Testis (tissue), 2 donors: ENCODE data around the gene ZNF490.

Experiments used
- POLR2A ChIP-seq: fragments of 450-650 bp; IDR thresholded peaks from one replicate; pipeline ENCODE4 v1.6.1; 2017; ENCODE audit warnings: antibody characterized with exemption, mild to moderate bottlenecking, moderate library complexity
- TF ChIP-seq, protein P1 (sequence below), 3 experiments: fragments of 450-650 bp in 2 of 3; fragments of 200-600 bp in 1 of 3; sonication (generic) in 1 of 3; IDR thresholded peaks; one replicate each; pipeline ENCODE4 v1.5.1; 2016 to 2019; ENCODE audit warnings: antibody characterized with exemption in 3 of 3, mild to moderate bottlenecking in 2 of 3, moderate library complexity in 1 of 3

DNA sequence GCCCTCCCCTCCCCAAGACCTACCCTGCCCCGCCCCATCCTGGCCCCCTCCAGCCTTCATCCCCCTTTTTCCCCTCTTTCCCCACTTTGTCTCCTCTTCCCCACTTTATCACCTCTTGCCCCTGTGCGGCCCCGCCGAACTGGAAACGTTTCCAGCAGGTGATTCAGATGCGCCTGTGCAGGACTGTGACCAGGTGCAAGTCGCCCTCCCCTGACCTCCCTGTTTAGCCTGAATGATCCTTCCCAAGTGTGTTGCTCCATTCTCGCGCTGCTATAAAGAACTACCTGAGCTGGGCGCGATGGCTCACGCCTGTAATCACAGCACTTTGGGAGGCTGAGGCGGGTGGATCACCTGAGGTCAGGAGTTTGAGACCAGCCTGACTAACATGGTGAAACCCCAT lies 26.0 kb upstream of the ZNF490 start:
- TF ChIP-seq, protein P1, sequence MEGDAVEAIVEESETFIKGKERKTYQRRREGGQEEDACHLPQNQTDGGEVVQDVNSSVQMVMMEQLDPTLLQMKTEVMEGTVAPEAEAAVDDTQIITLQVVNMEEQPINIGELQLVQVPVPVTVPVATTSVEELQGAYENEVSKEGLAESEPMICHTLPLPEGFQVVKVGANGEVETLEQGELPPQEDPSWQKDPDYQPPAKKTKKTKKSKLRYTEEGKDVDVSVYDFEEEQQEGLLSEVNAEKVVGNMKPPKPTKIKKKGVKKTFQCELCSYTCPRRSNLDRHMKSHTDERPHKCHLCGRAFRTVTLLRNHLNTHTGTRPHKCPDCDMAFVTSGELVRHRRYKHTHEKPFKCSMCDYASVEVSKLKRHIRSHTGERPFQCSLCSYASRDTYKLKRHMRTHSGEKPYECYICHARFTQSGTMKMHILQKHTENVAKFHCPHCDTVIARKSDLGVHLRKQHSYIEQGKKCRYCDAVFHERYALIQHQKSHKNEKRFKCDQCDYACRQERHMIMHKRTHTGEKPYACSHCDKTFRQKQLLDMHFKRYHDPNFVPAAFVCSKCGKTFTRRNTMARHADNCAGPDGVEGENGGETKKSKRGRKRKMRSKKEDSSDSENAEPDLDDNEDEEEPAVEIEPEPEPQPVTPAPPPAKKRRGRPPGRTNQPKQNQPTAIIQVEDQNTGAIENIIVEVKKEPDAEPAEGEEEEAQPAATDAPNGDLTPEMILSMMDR (IDR thresholded peaks at IDR 0.05), result no peak
- TF ChIP-seq POLR2A, result no peak
